Mucosa of rectum (tissue), 2 donors: ENCODE measurements around the gene GRIA1.

Experiments used
- H3K27ac ChIP-seq, 2 donors: one replicate each; pipeline ENCODE4 v1.7.0; 2013; ENCODE audit warnings: inconsistent platforms in 2 of 2, low read depth in 2 of 2, low read length in 2 of 2
- H3K27me3 ChIP-seq, 2 donors: one replicate each; pipeline ENCODE4 v1.7.0; 2013; ENCODE audit warnings: low read length in 2 of 2; ENCODE audit not compliant: control insufficient read depth in 2 of 2, insufficient read depth in 2 of 2
- H3K36me3 ChIP-seq, 2 donors: one replicate each; pipeline ENCODE4 v1.7.0; 2013; ENCODE audit warnings: low read length in 2 of 2; ENCODE audit not compliant: control insufficient read depth in 2 of 2, insufficient read depth in 2 of 2
- H3K4me1 ChIP-seq, 2 donors: one replicate each; pipeline ENCODE4 v1.7.0; 2013; ENCODE audit warnings: low read length in 2 of 2, mild to moderate bottlenecking in 1 of 2; ENCODE audit not compliant: control insufficient read depth in 2 of 2, insufficient read depth in 2 of 2
- H3K4me3 ChIP-seq, 2 donors: one replicate each; pipeline ENCODE4 v1.7.0; 2013; ENCODE audit warnings: low read length in 2 of 2
- H3K9ac ChIP-seq, 2 donors: one replicate each; pipeline ENCODE4 v1.7.0; 2013; ENCODE audit warnings: low read length in 2 of 2, low read depth in 1 of 2, mild to moderate bottlenecking in 1 of 2
- H3K9me3 ChIP-seq, 2 donors: one replicate each; pipeline ENCODE4 v1.7.0; 2013; ENCODE audit warnings: low read length in 2 of 2; ENCODE audit not compliant: control insufficient read depth in 2 of 2
- donor health status: healthy.
- donor health status: Normal muscosa, but diverticular disease.

Gene GRIA1

GRCh38 chr5:153467546-153467945, 22.9 kb upstream of the GRIA1 start:
- H3K27me3 ChIP-seq, result no peaks in the 10 kb centered on the region
- H3K4me1 ChIP-seq, result no peaks in the 10 kb centered on the region
- no peak overlapping the region for H3K27ac ChIP-seq
- no peaks in the 10 kb centered on the region for H3K36me3 ChIP-seq
- no peaks in the 10 kb centered on the region for H3K9me3 ChIP-seq
- H3K9ac ChIP-seq, result no peak overlapping the region
- no peak overlapping the region for H3K4me3 ChIP-seq

- Histone ChIP-seq H3K4me3 (no peak overlapping the region), H3K9me3 (no peaks in the 10 kb centered on the region), H3K27ac (no peak overlapping the region), H3K27me3 (no peaks in the 10 kb centered on the region), H3K36me3 (no peaks in the 10 kb centered on the region), H3K9ac (no peak overlapping the region), H3K4me1 (no peaks in the 10 kb centered on the region)
These were observed 21.0 kb upstream of the GRIA1 start for GRCh38 chr5:153469423-153469822.

GRCh38 chr5:153470736-153471135, 19.7 kb upstream of the GRIA1 start:
- H3K4me3 ChIP-seq, result no peak overlapping the region
- H3K9ac ChIP-seq, result no peak overlapping the region
- H3K36me3 ChIP-seq, result no peaks in the 10 kb centered on the region
- H3K9me3 ChIP-seq, result no peaks in the 10 kb centered on the region
- H3K27me3 ChIP-seq, result no peaks in the 10 kb centered on the region
- no peaks in the 10 kb centered on the region for H3K4me1 ChIP-seq
- H3K27ac ChIP-seq, result no peak overlapping the region

- H3K9me3 ChIP-seq, result no peaks in the 10 kb centered on the region
- H3K27me3 ChIP-seq, result no peaks in the 10 kb centered on the region
- no peaks in the 10 kb centered on the region for H3K4me1 ChIP-seq
- no peak overlapping the region for H3K9ac ChIP-seq
- H3K27ac ChIP-seq, result no peak overlapping the region
- no peaks in the 10 kb centered on the region for H3K36me3 ChIP-seq
- H3K4me3 ChIP-seq, result no peak overlapping the region
These were observed 13.7 kb upstream of the GRIA1 start for GRCh38 chr5:153476767-153477166.

- Histone ChIP-seq H3K4me3 (no peak overlapping the region), H3K4me1 (no peaks in the 10 kb centered on the region), H3K27ac (no peak overlapping the region), H3K9me3 (no peaks in the 10 kb centered on the region), H3K9ac (no peak overlapping the region), H3K36me3 (no peaks in the 10 kb centered on the region), H3K27me3 (no peaks in the 10 kb centered on the region)
These were observed 10.1 kb upstream of the GRIA1 start for GRCh38 chr5:153480401-153480800.

GRCh38 chr5:153483482-153483881, 7.0 kb upstream of the GRIA1 start:
- Histone ChIP-seq H3K27ac (no peak overlapping the region), H3K9ac (no peak overlapping the region)

GRCh38 chr5:153485641-153486040, 4.8 kb upstream of the GRIA1 start:
- H3K27me3 ChIP-seq, result peaks cover 0 to under 1% of the 10 kb centered on the region in 2 donors
- no peaks in the 10 kb centered on the region for H3K4me1 ChIP-seq
- H3K9me3 ChIP-seq, result no peaks in the 10 kb centered on the region
- H3K9ac ChIP-seq, result no peak overlapping the region
- H3K36me3 ChIP-seq, result no peaks in the 10 kb centered on the region
- no peak overlapping the region for H3K4me3 ChIP-seq
- H3K27ac ChIP-seq, result no peak overlapping the region

More at GRCh38 chr5:153483482-153483881, 7.0 kb upstream of the GRIA1 start:
- Histone ChIP-seq H3K27me3 (no peaks in the 10 kb centered on the region), H3K9me3 (no peaks in the 10 kb centered on the region), H3K36me3 (no peaks in the 10 kb centered on the region), H3K4me3 (no peak overlapping the region), H3K4me1 (no peaks in the 10 kb centered on the region)

GRCh38 chr5:153486771-153487170, 3.7 kb upstream of the GRIA1 start:
- no peaks in the 10 kb centered on the region for H3K4me1 ChIP-seq
- no peaks in the 10 kb centered on the region for H3K36me3 ChIP-seq
- H3K4me3 ChIP-seq, result no peak overlapping the region
- no peak overlapping the region for H3K9ac ChIP-seq
- no peaks in the 10 kb centered on the region for H3K9me3 ChIP-seq
- no peak overlapping the region for H3K27ac ChIP-seq
- H3K27me3 ChIP-seq, result peaks cover under 1 to 5% of the 10 kb centered on the region in 2 donors

GRCh38 chr5:153489611-153490010, 859 bp upstream of the GRIA1 start:
- Histone ChIP-seq H3K9ac (no peak overlapping the region), H3K27me3 (peaks cover 4 to 5% of the 10 kb centered on the region in 2 donors), H3K4me1 (no peaks in the 10 kb centered on the region), H3K4me3 (no peak overlapping the region), H3K27ac (no peak overlapping the region), H3K9me3 (no peaks in the 10 kb centered on the region), H3K36me3 (no peaks in the 10 kb centered on the region)

- Histone ChIP-seq H3K4me1 (no peaks in the 10 kb centered on the region), H3K4me3 (peak overlapping the region in 1 of 2 donors; percentile 26), H3K9me3 (no peaks in the 10 kb centered on the region), H3K9ac (no peak overlapping the region), H3K27ac (no peak overlapping the region), H3K36me3 (no peaks in the 10 kb centered on the region), H3K27me3 (peaks cover 4 to 5% of the 10 kb centered on the region in 2 donors)
These were observed 721 bp downstream of the GRIA1 start for GRCh38 chr5:153491038-153491744.
